Epithelial cell of proximal tubule (primary cell): ENCODE results near the gene TMED6. TPM values are rescaled to one million over a fixed set of nuclear protein-coding genes. Genes with fewer than 3 reads are reported as not detected.
"Not testable (repeated sequence)": the region's sequence is repeated elsewhere in the genome, so short reads cannot be mapped to it uniquely, and the experiment has no call there.

Experiments
- DNase-seq: peaks from one replicate; pipeline ENCODE4 v3.0.0-alpha.2; 2011; ENCODE audit warnings: low read depth
- H3K4me3 ChIP-seq: 2 replicates; pipeline ENCODE4 v1.5.1; 2011; ENCODE audit warnings: low read depth, mild to moderate bottlenecking, low read length
- total RNA-seq: library from RNA; depleted of rRNA; stranded (reverse); fragments of >200 nt; gene quantifications from 2 replicates; pipeline ENCODE4 v1.2.3, GENCODE V29; 2015
- TF ChIP-seq, protein P1 (sequence below): conservative IDR thresholded peaks from 2 replicates; pipeline ENCODE4 v1.5.1; 2012; ENCODE audit warnings: low read depth, mild to moderate bottlenecking, low read length

Gene TMED6
- total RNA-seq, 1 donor from 2014 or later = not detected

GRCh38 chr16:69364088-69364487 is 12.5 kb upstream of the TMED6 start:
- H3K4me3 ChIP-seq = no peak overlapping the region
- TF ChIP-seq, protein P1, sequence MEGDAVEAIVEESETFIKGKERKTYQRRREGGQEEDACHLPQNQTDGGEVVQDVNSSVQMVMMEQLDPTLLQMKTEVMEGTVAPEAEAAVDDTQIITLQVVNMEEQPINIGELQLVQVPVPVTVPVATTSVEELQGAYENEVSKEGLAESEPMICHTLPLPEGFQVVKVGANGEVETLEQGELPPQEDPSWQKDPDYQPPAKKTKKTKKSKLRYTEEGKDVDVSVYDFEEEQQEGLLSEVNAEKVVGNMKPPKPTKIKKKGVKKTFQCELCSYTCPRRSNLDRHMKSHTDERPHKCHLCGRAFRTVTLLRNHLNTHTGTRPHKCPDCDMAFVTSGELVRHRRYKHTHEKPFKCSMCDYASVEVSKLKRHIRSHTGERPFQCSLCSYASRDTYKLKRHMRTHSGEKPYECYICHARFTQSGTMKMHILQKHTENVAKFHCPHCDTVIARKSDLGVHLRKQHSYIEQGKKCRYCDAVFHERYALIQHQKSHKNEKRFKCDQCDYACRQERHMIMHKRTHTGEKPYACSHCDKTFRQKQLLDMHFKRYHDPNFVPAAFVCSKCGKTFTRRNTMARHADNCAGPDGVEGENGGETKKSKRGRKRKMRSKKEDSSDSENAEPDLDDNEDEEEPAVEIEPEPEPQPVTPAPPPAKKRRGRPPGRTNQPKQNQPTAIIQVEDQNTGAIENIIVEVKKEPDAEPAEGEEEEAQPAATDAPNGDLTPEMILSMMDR = no peak
- no peak for DNase-seq

GRCh38 chr16:69363281-69363717 is 11.7 kb upstream of the TMED6 start:
- TF ChIP-seq, protein P1 = no peak
- DNase-seq = no peak
- H3K4me3 ChIP-seq = no peak overlapping the region

DNA sequence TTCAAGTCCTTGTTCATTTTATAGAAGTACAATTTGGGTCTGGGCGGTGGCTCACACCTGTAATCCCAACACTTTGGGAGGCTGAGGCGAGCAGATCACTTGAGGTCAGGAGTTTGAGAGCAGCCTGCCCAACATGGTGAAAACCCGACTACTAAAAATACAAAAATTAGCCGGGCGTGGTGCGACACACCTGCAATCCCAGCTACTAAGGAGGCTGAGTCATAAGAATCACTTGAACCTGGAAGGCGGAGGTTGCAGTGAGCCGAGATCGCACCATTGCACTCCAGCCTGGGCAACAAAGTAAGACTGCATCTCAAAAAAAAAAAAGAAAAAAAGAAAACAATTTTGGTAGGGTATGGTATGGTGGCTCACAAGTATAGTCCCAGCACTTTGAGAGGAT is 8.5 kb upstream of the TMED6 start:
- DNase-seq, H3K4me3 ChIP-seq: not testable (repeated sequence)

DNA sequence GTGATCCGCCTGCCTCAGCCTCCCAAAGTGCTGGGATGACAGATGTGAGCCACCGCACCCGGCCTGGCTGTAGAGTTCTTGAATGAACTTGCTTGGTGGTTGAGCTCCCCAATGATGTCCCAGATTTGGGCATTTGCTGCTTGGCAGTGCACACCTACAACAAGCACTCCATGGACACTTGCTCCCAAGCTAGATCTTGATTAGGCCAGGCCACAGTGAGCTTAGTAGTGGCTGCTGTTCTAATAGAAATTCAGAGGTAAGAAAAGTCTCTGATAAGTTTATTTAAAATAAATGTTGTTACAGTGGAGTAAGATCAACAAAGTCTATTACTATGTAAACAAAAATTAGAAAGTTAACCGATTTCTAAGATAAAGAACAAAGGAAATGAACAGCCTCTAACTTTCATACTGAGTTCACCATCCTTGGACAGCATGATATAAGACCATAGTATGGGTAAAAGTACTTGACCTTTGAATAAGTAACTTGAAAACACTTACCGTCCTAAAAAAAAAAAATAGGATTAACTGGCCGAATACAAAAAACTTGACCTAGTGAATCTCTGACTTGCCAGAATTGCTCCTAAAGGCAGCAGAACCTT is 951 bp downstream of the TMED6 start:
- DNase-seq = no peak
- TF ChIP-seq, protein P1 = no peak
- no peak overlapping the region for H3K4me3 ChIP-seq

DNA sequence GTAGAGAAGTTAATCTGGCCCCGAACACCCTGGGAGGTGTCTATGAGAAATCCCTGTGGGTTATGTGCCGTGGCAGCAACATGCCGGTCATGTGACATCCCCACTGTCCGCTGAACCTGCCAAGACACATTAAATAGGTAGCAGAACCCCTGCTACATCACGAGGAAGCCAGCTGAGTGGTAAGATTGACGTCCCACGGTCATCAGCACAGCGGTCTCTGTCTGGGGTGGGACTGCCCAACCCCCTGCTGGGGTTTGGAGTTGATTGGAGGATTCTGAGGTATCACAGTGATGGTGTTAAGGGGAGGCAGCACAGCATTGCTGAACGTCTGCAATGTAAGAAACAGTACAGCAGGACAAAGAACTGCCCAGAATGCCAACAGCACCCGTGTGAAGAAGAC is 2.0 kb downstream of the TMED6 start:
- H3K4me3 ChIP-seq = no peak overlapping the region
- TF ChIP-seq, protein P1 = no peak
- no peak for DNase-seq

GRCh38 chr16:69348222-69348621 is 3.4 kb downstream of the TMED6 start:
- no peak for DNase-seq
- TF ChIP-seq, protein P1 = no peak
- H3K4me3 ChIP-seq = no peak overlapping the region

DNA sequence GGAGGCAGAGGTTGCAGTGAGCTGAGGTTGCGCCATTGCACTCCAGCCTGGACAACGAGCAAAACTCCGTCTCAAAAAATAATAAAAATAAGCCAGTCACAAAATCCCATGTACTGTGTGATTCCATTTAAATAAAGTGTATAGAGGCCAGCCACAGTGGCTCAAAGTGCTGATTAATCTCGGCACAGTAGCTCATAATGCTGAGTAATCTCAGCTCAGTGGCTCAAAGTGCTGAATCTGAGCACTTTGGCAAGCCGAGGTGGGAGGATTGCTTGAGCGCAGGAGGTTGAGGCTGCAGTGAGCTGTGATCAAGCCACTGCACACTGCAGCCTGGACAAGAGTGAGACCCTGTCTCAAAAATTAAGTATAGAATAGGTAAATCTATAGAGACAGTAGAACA is 4.9 kb downstream of the TMED6 start:
- no peak for DNase-seq
- TF ChIP-seq, protein P1 = no peak
- no peak overlapping the region for H3K4me3 ChIP-seq

DNA sequence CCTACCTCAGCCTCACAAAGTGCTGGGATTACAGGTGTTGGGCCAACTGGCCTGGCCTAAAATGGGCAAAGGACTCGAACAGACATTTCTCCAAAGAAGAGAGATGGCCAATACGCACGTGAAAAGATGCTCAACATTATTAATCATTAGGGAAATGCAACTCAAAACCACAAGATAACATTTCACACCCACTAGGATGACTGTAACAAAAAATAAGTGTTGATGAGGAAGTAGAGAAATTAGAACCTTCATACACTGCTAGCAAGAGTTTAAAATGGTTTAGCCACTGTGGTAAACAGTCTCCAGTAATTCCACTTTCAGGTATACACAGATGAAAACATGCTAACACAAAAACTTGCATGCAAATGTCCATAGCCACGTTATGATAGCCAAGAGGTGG is 5.7 kb downstream of the TMED6 start:
- no peak overlapping the region for H3K4me3 ChIP-seq
- DNase-seq = no peak
- TF ChIP-seq, protein P1 = no peak
